NCI-H460 (cell line): ENCODE results near the gene CFHR3. TPM values are rescaled to one million over a fixed set of nuclear protein-coding genes. Genes with fewer than 3 reads are reported as not detected.

ENCODE experiments used
- total RNA-seq: library from RNA; depleted of rRNA; stranded (reverse); fragments of >200 nt; shearing (Covaris generic); gene quantifications from 2 replicates; pipeline ENCODE4 v1.2.3, GENCODE V29; 2014; rRNA removed

CFHR3 gene
- total RNA-seq, 1 experiment from 2014 or later = 3.6 TPM

Other genes starting within 250 kb of the CFHR3 start
- 3.5 and 4.1 TPM in 2 replicates for gene KCNT2, start 166.4 kb upstream of the CFHR3 start, total RNA-seq
- 68.8 and 75.6 TPM in 2 replicates for gene CFH, start 122.8 kb upstream of the CFHR3 start, total RNA-seq
- gene CFHR1, start 44.9 kb downstream of the CFHR3 start, total RNA-seq = 0.55 and 1.3 TPM in 2 replicates
- gene CFHR4, start 113.2 kb downstream of the CFHR3 start, total RNA-seq = not detected in 2 replicates
- gene CFHR2, start 168.9 kb downstream of the CFHR3 start, total RNA-seq = not detected in 2 replicates
- not detected in 2 replicates for gene CFHR5, start 202.7 kb downstream of the CFHR3 start, total RNA-seq